HG03097 (cell line): Measurements from ENCODE around the gene NUP93.
"Not testable (repeated sequence)": the region's sequence is repeated elsewhere in the genome, so short reads cannot be mapped to it uniquely, and the experiment has no call there.

Experiments used
- ATAC-seq: cut with Tn5 transposase; IDR thresholded peaks from one replicate; pipeline ENCODE4 v1.9.1; 2021; ENCODE audit not compliant: unreplicated experiment, low FRiP score

Gene NUP93

GRCh38 chr16:56862776-56863175 is 132.8 kb downstream of the NUP93 start:
- no peak for ATAC-seq

GRCh38 chr16:56864960-56865359 is 135.0 kb downstream of the NUP93 start, which contains the start of gene SLC12A3:
Gene SLC12A3 (plus strand): TSS chr16:56865207. CDS start chr16:56865236, 29 bp downstream.
- no peak for ATAC-seq

- no peak for ATAC-seq
Observed at GRCh38 chr16:56865394-56866062, 135.6 kb downstream of the NUP93 start.

- no peak for ATAC-seq
Observed at GRCh38 chr16:56866955-56867830, 137.3 kb downstream of the NUP93 start.

- ATAC-seq, result no peak
Observed at GRCh38 chr16:56868175-56868574, 138.2 kb downstream of the NUP93 start.

- ATAC-seq, result not testable (repeated sequence)
Observed at GRCh38 chr16:56868766-56869165, 138.8 kb downstream of the NUP93 start.

GRCh38 chr16:56869513-56870275 is 139.8 kb downstream of the NUP93 start:
- ATAC-seq, result no peak

GRCh38 chr16:56870276-56870888 is 140.5 kb downstream of the NUP93 start:
- ATAC-seq, result no peak

GRCh38 chr16:56871172-56871593 is 141.3 kb downstream of the NUP93 start:
- no peak for ATAC-seq

GRCh38 chr16:56872863-56873391 is 143.0 kb downstream of the NUP93 start:
- ATAC-seq, result no peak

- ATAC-seq, result no peak
Observed at GRCh38 chr16:56874800-56875199, 144.9 kb downstream of the NUP93 start.

- no peak for ATAC-seq
Observed at GRCh38 chr16:56876048-56876447, 146.1 kb downstream of the NUP93 start.

GRCh38 chr16:56877486-56878182 is 147.7 kb downstream of the NUP93 start:
- no peak for ATAC-seq

- ATAC-seq, result no peak
Observed at GRCh38 chr16:56878282-56878854, 148.4 kb downstream of the NUP93 start.

- no peak for ATAC-seq
Observed at GRCh38 chr16:56879276-56879675, 149.3 kb downstream of the NUP93 start.

- no peak for ATAC-seq
Observed at GRCh38 chr16:56880176-56880575, 150.2 kb downstream of the NUP93 start.

GRCh38 chr16:56880685-56881084 is 150.8 kb downstream of the NUP93 start:
- no peak for ATAC-seq

GRCh38 chr16:56882077-56882800 is 152.3 kb downstream of the NUP93 start:
- no peak for ATAC-seq

- no peak for ATAC-seq
Observed at GRCh38 chr16:56883586-56883985, 153.7 kb downstream of the NUP93 start.
